ENCODE data around the gene TOR1AIP2. TPM values are rescaled to one million over a fixed set of nuclear protein-coding genes. Genes with fewer than 3 reads are reported as not detected.

Gene TOR1AIP2
- total RNA-seq, 2 donors from 2014 or later, result 70.9 to 78.3 TPM

DNA sequence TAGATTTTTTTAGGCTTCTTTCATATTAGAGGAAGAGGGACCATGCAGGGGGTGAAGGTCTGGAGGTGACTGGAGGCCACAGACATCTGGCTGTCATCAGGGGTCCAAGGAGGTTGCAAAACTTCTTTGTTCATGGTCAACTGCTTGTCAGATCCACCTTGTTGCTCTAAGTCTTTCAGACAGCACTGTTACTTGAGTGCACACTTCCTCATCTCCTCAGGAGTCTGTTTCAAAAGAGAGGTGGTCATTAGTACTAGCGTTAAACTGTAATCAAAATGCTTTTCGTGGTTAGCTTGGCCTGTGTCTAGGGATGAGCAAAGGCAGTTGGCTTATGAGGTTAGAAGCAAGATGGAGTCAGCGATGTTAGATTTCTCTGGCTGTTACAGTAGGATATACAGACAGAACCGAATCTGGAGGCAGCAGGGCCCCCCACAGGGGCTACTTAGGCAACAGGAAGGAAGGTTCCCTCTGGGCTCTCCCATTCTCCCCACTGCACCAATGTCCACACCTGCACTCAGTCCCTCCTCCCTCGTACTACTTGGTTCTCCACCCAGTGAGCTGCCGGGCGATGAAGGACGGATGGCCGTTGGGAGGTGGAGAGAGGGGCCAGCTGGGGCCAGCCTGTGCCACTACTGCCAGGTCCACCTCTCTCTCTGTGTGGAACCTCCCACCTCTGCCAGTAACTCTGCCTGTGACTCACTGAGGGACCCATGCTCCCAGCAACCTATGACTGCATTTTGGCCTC, 57.2 kb downstream of the TOR1AIP2 start:
- no peak overlapping the region for H3K9ac ChIP-seq (ENCODE audit: extremely low read depth, low read length, poor library complexity, severe bottlenecking)
- no peaks in the 10 kb centered on the region for H3K9me3 Mint-ChIP-seq
- peak; percentile 17 for DNase-seq
- no peak overlapping the region for H3K27ac ChIP-seq (ENCODE audit: low read depth, low read length)
- H3K27me3 ChIP-seq (ENCODE audit: control insufficient read depth, insufficient read depth, low read length, poor library complexity, severe bottlenecking), result peaks cover 1% of the 10 kb centered on the region
- no peak overlapping the region for H3K27ac Mint-ChIP-seq
- peaks cover 16% of the 10 kb centered on the region for H3K4me1 Mint-ChIP-seq
- no peaks in the 10 kb centered on the region for H3K36me3 ChIP-seq (ENCODE audit: control insufficient read depth, insufficient read depth, low read length)
- no peaks in the 10 kb centered on the region for H3K9me3 ChIP-seq (ENCODE audit: control insufficient read depth, low read length)
- H3K4me3 Mint-ChIP-seq, result no peak overlapping the region
- no peaks in the 10 kb centered on the region for H3K36me3 Mint-ChIP-seq (ENCODE audit: low read depth)
- peaks cover 29% of the 10 kb centered on the region for H3K27me3 Mint-ChIP-seq (ENCODE audit: insufficient read depth)
- WGBS, 2 experiments (ENCODE audit: insufficient coverage in 1 of 2, insufficient read length in 1 of 2), result 90% methylated on average over 4 to 9 of the region's 9 CpGs
- TF ChIP-seq, protein P1, sequence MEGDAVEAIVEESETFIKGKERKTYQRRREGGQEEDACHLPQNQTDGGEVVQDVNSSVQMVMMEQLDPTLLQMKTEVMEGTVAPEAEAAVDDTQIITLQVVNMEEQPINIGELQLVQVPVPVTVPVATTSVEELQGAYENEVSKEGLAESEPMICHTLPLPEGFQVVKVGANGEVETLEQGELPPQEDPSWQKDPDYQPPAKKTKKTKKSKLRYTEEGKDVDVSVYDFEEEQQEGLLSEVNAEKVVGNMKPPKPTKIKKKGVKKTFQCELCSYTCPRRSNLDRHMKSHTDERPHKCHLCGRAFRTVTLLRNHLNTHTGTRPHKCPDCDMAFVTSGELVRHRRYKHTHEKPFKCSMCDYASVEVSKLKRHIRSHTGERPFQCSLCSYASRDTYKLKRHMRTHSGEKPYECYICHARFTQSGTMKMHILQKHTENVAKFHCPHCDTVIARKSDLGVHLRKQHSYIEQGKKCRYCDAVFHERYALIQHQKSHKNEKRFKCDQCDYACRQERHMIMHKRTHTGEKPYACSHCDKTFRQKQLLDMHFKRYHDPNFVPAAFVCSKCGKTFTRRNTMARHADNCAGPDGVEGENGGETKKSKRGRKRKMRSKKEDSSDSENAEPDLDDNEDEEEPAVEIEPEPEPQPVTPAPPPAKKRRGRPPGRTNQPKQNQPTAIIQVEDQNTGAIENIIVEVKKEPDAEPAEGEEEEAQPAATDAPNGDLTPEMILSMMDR (conservative IDR thresholded peaks at IDR 0.05), result no peak
- no peaks in the 10 kb centered on the region for H3K4me1 ChIP-seq (ENCODE audit: control insufficient read depth, insufficient read depth, low read length)
- H3K4me3 ChIP-seq (ENCODE audit: low read length), result no peak overlapping the region

DNA sequence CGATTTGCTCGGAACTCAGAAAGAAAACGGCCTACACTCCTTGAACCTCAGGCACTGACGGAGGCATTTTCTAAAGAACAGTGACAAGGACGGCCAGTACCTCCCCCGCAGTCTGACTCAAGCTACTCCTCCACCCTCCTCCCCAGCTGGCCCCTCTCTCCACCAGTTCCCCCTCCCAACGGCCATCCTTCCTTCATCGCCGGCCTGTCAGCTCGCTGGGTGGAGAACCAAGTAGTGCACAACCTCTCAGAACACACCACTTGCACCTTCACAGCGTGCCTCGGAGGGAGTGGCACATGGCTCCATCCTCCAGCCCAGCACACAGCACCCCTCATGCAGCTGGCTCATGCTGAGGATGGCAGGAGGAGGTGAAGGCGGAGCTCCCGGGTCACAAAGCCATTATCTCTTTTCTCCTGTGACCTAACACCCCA, 58.8 kb downstream of the TOR1AIP2 start:
- DNase-seq, result no peak
- Mint-ChIP-seq H3K4me3 (no peak overlapping the region), H3K27ac (no peak overlapping the region), H3K36me3 (ENCODE audit: low read depth) (no peaks in the 10 kb centered on the region), H3K27me3 (ENCODE audit: insufficient read depth) (peaks cover 36% of the 10 kb centered on the region), H3K9me3 (no peaks in the 10 kb centered on the region), H3K4me1 (peaks cover 23% of the 10 kb centered on the region)
- H3K9me3 ChIP-seq (ENCODE audit: control insufficient read depth, low read length), result no peaks in the 10 kb centered on the region
- no peaks in the 10 kb centered on the region for H3K4me1 ChIP-seq (ENCODE audit: control insufficient read depth, insufficient read depth, low read length)
- H3K27ac ChIP-seq (ENCODE audit: low read depth, low read length), result no peak overlapping the region
- no peak overlapping the region for H3K9ac ChIP-seq (ENCODE audit: extremely low read depth, low read length, poor library complexity, severe bottlenecking)
- 74 to 81% methylated on average over 5 to 14 of the region's 14 CpGs for WGBS, 2 experiments (ENCODE audit: insufficient coverage in 1 of 2, insufficient read length in 1 of 2)
- H3K27me3 ChIP-seq (ENCODE audit: control insufficient read depth, insufficient read depth, low read length, poor library complexity, severe bottlenecking), result peaks cover 8% of the 10 kb centered on the region
- no peak overlapping the region for H3K4me3 ChIP-seq (ENCODE audit: low read length)
- TF ChIP-seq, protein P1 (conservative IDR thresholded peaks at IDR 0.05), result no peak
- H3K36me3 ChIP-seq (ENCODE audit: control insufficient read depth, insufficient read depth, low read length), result no peaks in the 10 kb centered on the region

DNA sequence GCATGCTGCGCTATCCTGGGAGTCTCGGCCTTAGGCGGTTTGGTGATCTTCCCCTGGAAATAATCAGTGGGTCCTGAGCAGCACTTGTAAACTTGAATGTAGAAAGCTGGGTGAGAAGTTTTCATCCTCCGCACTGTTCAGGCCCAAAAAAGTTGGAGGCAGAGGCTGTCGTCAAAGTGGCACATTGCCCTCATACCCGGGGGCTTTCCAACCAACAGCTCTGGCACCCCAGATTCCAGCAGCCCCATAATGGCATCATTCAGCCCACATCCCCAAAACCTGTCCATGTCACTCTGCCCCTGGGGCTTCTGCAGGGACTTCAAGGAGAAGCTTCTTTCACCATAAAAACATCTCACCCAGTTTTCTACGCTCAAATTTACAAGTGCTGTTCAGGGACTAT, 59.3 kb downstream of the TOR1AIP2 start:
- no peaks in the 10 kb centered on the region for H3K9me3 Mint-ChIP-seq
- WGBS, 2 experiments (ENCODE audit: insufficient coverage in 1 of 2, insufficient read length in 1 of 2), result 90 to 93% methylated on average over 6 to 7 of the region's 7 CpGs

More for the DNA sequence above, 59.3 kb downstream of the TOR1AIP2 start:
- TF ChIP-seq, protein P1 (conservative IDR thresholded peaks at IDR 0.05), result no peak
- no peaks in the 10 kb centered on the region for H3K36me3 ChIP-seq (ENCODE audit: control insufficient read depth, insufficient read depth, low read length)
- no peaks in the 10 kb centered on the region for H3K4me1 ChIP-seq (ENCODE audit: control insufficient read depth, insufficient read depth, low read length)
- H3K9ac ChIP-seq (ENCODE audit: extremely low read depth, low read length, poor library complexity, severe bottlenecking), result no peak overlapping the region
- H3K27me3 Mint-ChIP-seq (ENCODE audit: insufficient read depth), result peaks cover 39% of the 10 kb centered on the region
- H3K4me3 Mint-ChIP-seq, result no peak overlapping the region
- H3K36me3 Mint-ChIP-seq (ENCODE audit: low read depth), result no peaks in the 10 kb centered on the region
- H3K9me3 ChIP-seq (ENCODE audit: control insufficient read depth, low read length), result no peaks in the 10 kb centered on the region
- no peak overlapping the region for H3K4me3 ChIP-seq (ENCODE audit: low read length)
- no peak overlapping the region for H3K27ac ChIP-seq (ENCODE audit: low read depth, low read length)
- H3K27ac Mint-ChIP-seq, result no peak overlapping the region
- DNase-seq, result no peak
- peaks cover 23% of the 10 kb centered on the region for H3K4me1 Mint-ChIP-seq
- peaks cover 8% of the 10 kb centered on the region for H3K27me3 ChIP-seq (ENCODE audit: control insufficient read depth, insufficient read depth, low read length, poor library complexity, severe bottlenecking)
